ENCODE results near the gene HID1.

DNA sequence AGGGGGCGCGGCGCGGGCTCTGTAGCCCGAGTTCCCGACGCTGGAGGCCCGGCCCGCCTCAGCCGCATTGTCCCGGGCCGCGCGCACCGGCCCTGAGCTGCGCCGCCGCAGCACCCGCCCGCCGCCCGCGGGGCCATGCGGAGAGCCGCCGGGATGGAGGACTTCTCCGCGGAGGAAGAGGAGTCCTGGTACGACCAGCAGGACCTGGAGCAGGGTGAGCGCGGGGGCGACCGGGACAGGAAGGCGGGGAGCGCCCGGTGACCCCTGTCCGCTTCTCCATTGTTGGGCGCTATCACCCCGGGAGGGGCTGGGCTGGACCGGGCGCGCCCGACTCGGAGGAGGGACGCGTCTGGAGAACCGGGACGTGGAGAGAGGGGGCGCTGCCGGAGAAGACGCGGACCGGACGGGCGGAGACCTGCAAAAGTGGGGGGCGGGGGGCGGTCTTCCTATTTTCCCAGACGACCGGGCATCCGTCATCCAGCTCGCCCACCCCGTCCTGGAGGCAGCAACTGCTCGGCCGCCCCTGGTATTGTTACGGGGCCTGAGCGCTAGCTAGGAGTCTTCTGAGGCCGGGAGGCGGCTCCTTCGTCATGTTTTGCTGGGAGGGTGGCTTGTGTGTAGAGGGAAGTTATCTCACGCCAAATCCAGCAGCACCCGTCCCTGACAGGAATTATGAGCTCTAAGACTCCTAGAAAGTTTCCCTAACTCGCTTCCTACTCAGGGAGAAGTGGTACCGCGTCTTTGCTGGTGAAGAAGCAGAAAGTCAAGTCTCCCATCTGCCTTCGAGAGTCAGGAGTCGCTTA lies 15.6 kb upstream of the HID1 start:
- TF ChIP-seq SREBF2 (CRISPR knock-in tag; IDR thresholded peaks at IDR 0.05) = no peak
- TF ChIP-seq, protein P1, sequence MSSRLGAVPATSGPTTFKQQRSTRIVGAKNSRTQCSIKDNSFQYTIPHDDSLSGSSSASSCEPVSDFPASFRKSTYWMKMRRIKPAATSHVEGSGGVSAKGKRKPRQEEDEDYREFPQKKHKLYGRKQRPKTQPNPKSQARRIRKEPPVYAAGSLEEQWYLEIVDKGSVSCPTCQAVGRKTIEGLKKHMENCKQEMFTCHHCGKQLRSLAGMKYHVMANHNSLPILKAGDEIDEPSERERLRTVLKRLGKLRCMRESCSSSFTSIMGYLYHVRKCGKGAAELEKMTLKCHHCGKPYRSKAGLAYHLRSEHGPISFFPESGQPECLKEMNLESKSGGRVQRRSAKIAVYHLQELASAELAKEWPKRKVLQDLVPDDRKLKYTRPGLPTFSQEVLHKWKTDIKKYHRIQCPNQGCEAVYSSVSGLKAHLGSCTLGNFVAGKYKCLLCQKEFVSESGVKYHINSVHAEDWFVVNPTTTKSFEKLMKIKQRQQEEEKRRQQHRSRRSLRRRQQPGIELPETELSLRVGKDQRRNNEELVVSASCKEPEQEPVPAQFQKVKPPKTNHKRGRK (tag; IDR thresholded peaks at IDR 0.05) = no peak
- no peak for TF ChIP-seq RBM17 (IDR thresholded peaks at IDR 0.05; ENCODE audit: borderline replicate concordance, low read depth, low read length)
- no peak for TF ChIP-seq ZNF57 (CRISPR knock-in tag; IDR thresholded peaks at IDR 0.05)
- no peak for TF ChIP-seq EZH2 (IDR thresholded peaks at IDR 0.05; ENCODE audit: borderline replicate concordance, low read depth, low read length)
